ENCODE measurements around the gene DHPS. TPM values are rescaled to one million over a fixed set of nuclear protein-coding genes. Genes with fewer than 3 reads are reported as not detected.

DHPS gene
- total and polyA plus RNA-seq, 2 of the 13 experiments (the other 11 are each of a cell fraction or from before 2014, with no cell fraction given), result 43.3 to 84.3 TPM

DNA sequence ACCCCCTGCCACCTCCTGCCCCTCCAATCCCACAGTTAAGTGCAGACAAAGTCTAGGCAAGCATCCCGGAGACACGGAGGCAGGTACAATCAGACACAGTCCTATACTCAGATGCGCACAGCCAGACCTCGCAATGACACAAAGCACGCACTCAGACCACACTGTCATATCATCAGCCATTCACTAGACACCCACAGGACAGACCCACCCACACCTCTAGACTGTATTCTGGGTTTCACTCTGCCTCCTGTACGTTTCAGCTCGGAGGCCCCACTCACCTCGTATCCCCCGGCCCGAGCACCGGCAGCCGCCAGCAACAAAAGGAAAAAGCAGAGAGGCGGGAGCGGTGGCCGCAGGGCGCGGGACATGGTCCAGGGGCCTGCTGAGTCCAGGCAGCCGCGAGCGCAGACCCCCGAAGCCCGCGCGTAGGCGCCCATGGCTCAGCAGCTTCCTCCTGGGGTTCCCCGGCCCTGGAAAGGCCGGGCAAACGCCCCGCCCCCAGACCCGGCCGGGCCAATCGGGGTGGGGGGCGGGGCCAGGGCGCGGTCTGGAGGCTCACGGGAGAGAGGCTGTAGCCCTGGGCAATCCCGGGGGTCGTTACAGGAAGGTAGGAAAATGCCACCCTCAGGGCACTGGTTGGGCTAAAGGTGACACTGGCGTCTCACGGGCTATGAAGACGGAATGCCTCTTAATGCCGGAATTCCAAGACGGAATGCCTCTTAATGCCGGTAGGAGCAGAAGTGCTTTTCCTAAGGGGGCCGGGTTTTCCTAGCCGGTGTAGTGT lies 15.2 kb downstream of the DHPS start, which contains the start of the genes MAN2B1 and WDR83 (continued):
- TF ChIP-seq ZSCAN25 (CRISPR knock-in tag; IDR thresholded peaks at IDR 0.05), result peak; percentile 5; the same call in 1 of the 2 replicates
- TF ChIP-seq, protein P1, sequence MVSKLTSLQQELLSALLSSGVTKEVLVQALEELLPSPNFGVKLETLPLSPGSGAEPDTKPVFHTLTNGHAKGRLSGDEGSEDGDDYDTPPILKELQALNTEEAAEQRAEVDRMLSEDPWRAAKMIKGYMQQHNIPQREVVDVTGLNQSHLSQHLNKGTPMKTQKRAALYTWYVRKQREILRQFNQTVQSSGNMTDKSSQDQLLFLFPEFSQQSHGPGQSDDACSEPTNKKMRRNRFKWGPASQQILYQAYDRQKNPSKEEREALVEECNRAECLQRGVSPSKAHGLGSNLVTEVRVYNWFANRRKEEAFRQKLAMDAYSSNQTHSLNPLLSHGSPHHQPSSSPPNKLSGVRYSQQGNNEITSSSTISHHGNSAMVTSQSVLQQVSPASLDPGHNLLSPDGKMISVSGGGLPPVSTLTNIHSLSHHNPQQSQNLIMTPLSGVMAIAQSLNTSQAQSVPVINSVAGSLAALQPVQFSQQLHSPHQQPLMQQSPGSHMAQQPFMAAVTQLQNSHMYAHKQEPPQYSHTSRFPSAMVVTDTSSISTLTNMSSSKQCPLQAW (CRISPR knock-in tag; IDR thresholded peaks at IDR 0.05), result peak; percentile 57; the same call in 1 of the 2 replicates
- TF ChIP-seq ZNF713 (CRISPR knock-in tag; IDR thresholded peaks at IDR 0.05), result no peak
- TF ChIP-seq GABPB1 (CRISPR knock-in tag; IDR thresholded peaks at IDR 0.05), result peak; percentile 69; the same call in 1 of the 2 replicates
- TF ChIP-seq NCOA2 (CRISPR knock-in tag; IDR thresholded peaks at IDR 0.05), result no peak
- TF ChIP-seq NRL (CRISPR knock-in tag; IDR thresholded peaks at IDR 0.05; ENCODE audit: borderline replicate concordance), result peak; percentile 66; the same call in 1 of the 2 replicates
- TF ChIP-seq ETV6 (CRISPR knock-in tag; conservative IDR thresholded peaks at IDR 0.05), result 0 out of 2 replicates have a peak, but pooled peaks have one; percentile 28
- no peak for TF ChIP-seq BRCA1 (CRISPR knock-in tag; IDR thresholded peaks at IDR 0.05)
- TF ChIP-seq, protein P2, sequence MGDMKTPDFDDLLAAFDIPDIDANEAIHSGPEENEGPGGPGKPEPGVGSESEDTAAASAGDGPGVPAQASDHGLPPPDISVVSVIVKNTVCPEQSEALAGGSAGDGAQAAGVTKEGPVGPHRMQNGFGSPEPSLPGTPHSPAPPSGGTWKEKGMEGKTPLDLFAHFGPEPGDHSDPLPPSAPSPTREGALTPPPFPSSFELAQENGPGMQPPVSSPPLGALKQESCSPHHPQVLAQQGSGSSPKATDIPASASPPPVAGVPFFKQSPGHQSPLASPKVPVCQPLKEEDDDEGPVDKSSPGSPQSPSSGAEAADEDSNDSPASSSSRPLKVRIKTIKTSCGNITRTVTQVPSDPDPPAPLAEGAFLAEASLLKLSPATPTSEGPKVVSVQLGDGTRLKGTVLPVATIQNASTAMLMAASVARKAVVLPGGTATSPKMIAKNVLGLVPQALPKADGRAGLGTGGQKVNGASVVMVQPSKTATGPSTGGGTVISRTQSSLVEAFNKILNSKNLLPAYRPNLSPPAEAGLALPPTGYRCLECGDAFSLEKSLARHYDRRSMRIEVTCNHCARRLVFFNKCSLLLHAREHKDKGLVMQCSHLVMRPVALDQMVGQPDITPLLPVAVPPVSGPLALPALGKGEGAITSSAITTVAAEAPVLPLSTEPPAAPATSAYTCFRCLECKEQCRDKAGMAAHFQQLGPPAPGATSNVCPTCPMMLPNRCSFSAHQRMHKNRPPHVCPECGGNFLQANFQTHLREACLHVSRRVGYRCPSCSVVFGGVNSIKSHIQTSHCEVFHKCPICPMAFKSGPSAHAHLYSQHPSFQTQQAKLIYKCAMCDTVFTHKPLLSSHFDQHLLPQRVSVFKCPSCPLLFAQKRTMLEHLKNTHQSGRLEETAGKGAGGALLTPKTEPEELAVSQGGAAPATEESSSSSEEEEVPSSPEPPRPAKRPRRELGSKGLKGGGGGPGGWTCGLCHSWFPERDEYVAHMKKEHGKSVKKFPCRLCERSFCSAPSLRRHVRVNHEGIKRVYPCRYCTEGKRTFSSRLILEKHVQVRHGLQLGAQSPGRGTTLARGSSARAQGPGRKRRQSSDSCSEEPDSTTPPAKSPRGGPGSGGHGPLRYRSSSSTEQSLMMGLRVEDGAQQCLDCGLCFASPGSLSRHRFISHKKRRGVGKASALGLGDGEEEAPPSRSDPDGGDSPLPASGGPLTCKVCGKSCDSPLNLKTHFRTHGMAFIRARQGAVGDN (CRISPR knock-in tag; IDR thresholded peaks at IDR 0.05), result peak; percentile 75
- TF ChIP-seq SP1 (IDR thresholded peaks at IDR 0.05), result no peak
- peak; percentile 73 for TF ChIP-seq SP1 (CRISPR knock-in tag; IDR thresholded peaks at IDR 0.05)
- TF ChIP-seq KLF12 (CRISPR knock-in tag; IDR thresholded peaks at IDR 0.05; ENCODE audit: borderline replicate concordance), result 0 out of 2 replicates have a peak, but pooled peaks have one; percentile 70
- TF ChIP-seq TEAD3 (CRISPR knock-in tag; optimal IDR thresholded peaks at IDR 0.05; ENCODE audit: borderline replicate concordance), result peak; percentile 13
- peak; percentile 79 for TF ChIP-seq PHF8 (CRISPR knock-in tag; IDR thresholded peaks at IDR 0.05)
- TF ChIP-seq, protein P3, sequence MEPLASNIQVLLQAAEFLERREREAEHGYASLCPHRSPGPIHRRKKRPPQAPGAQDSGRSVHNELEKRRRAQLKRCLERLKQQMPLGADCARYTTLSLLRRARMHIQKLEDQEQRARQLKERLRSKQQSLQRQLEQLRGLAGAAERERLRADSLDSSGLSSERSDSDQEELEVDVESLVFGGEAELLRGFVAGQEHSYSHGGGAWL (CRISPR knock-in tag; IDR thresholded peaks at IDR 0.05), result 0 out of 2 replicates have a peak, but pooled peaks have one; percentile 23
- peak; percentile 26; the same call in 1 of the 2 replicates for TF ChIP-seq ZBTB7A (CRISPR knock-in tag; IDR thresholded peaks at IDR 0.05)
- no peak for TF ChIP-seq ZNF235 (CRISPR knock-in tag; IDR thresholded peaks at IDR 0.05; ENCODE audit: borderline replicate concordance)
- TF ChIP-seq POLR2AphosphoS5 (IDR thresholded peaks at IDR 0.05; ENCODE audit: low read depth, low read length), result peak; percentile 40; the same call in 1 of the 2 replicates
- no peak for TF ChIP-seq DR1 (CRISPR knock-in tag; IDR thresholded peaks at IDR 0.05)
- peak; percentile 79 for TF ChIP-seq ZNF143 (CRISPR knock-in tag; IDR thresholded peaks at IDR 0.05)
- TF ChIP-seq HNRNPLL (IDR thresholded peaks at IDR 0.05; ENCODE audit: low read depth, low read length, poor library complexity, severe bottlenecking), result peak; percentile 28
- TF ChIP-seq POLR2G (IDR thresholded peaks at IDR 0.05; ENCODE audit: low read depth, low read length), result peak; percentile 68
- peak; percentile 33 for TF ChIP-seq ASH2L (IDR thresholded peaks at IDR 0.05; ENCODE audit: insufficient read length, low read depth, low read length)
- TF ChIP-seq SIN3A (IDR thresholded peaks at IDR 0.05; ENCODE audit: borderline replicate concordance, low read depth, low read length), result peak; percentile 80; the same call in 1 of the 2 replicates
- peak; percentile 73; the same call in 1 of the 2 replicates for TF ChIP-seq MAF1 (CRISPR knock-in tag; IDR thresholded peaks at IDR 0.05; ENCODE audit: borderline replicate concordance)
